Breast epithelium (tissue), 3 donors: ENCODE data around the gene POLR2J2.
"Not testable (repeated sequence)": the region's sequence is repeated elsewhere in the genome, so short reads cannot be mapped to it uniquely, and the experiment has no call there.

Experiments used
- POLR2A ChIP-seq: fragments of 450-650 bp; IDR thresholded peaks from one replicate; pipeline ENCODE4 v1.6.1; 2016; ENCODE audit warnings: antibody characterized with exemption, mild to moderate bottlenecking, moderate library complexity
- POLR2AphosphoS5 ChIP-seq, 3 donors: sonication (generic); formaldehyde crosslinking; IDR thresholded peaks; one replicate each; pipeline ENCODE4 v1.6.1; 2017; ENCODE audit warnings: antibody characterized with exemption in 3 of 3
- TF ChIP-seq, protein P1 (sequence below), 3 donors: fragments of 450-650 bp; IDR thresholded peaks; one replicate each; pipeline ENCODE4 v1.5.1; 2016 to 2017; ENCODE audit warnings: antibody characterized with exemption in 3 of 3, mild to moderate bottlenecking in 3 of 3, moderate library complexity in 3 of 3

DNA sequence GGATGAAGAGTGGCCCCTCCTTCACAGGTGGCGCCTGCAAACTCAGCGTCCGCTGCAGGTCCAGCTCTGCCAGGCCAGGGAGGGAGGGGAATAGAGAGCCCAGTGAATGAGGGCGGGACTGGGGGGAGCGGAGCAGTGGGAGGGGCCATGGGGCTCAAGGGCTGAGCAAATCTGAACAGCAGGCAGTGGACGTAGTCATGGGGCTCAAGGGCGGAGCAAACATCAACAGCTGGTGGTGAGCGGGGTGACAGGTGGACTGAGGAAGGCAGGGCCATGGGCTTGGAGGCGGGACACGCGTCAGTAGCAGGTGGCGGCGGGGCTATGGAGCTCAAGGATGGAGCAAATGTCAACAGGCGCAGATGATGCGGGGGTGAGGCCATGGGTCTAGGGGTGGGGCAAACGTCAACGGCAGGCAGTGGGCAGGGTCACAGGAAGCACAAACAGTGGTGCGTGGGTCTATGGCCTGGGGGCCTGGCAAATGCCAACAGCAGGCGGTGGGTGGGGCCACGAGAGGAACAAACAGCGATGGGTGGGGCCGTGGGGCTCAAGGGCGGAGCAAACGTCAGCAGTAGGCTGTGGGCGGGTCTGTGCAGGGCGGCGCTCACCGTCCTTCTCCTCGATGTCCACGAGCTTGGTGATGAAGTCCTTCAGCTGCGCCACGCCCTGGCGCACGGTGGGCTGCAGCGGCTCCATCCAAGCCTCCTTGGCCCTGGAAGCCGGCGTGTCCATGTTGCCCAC, 17.0 kb upstream of the POLR2J2 start:
- TF ChIP-seq, protein P1, sequence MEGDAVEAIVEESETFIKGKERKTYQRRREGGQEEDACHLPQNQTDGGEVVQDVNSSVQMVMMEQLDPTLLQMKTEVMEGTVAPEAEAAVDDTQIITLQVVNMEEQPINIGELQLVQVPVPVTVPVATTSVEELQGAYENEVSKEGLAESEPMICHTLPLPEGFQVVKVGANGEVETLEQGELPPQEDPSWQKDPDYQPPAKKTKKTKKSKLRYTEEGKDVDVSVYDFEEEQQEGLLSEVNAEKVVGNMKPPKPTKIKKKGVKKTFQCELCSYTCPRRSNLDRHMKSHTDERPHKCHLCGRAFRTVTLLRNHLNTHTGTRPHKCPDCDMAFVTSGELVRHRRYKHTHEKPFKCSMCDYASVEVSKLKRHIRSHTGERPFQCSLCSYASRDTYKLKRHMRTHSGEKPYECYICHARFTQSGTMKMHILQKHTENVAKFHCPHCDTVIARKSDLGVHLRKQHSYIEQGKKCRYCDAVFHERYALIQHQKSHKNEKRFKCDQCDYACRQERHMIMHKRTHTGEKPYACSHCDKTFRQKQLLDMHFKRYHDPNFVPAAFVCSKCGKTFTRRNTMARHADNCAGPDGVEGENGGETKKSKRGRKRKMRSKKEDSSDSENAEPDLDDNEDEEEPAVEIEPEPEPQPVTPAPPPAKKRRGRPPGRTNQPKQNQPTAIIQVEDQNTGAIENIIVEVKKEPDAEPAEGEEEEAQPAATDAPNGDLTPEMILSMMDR (IDR thresholded peaks at IDR 0.05) = not testable (repeated sequence)
- TF ChIP-seq POLR2A; POLR2AphosphoS5 (IDR thresholded peaks at IDR 0.05): not testable (repeated sequence)
